ENCODE measurements around the gene MAGEB1.

The MAGEB1 gene

GRCh38 chrX:30301208-30301607, 54.3 kb downstream of the MAGEB1 start:
- no peak for DNase-seq
